IPS-NIHi7 (cell line): ENCODE data around the gene NFIB.

Experiments used
- DNase-seq: peaks from one replicate; pipeline ENCODE4 v3.0.0; 2012; ENCODE audit warnings: mixed read lengths; ENCODE audit errors: extremely low spot score

The NFIB gene

DNA sequence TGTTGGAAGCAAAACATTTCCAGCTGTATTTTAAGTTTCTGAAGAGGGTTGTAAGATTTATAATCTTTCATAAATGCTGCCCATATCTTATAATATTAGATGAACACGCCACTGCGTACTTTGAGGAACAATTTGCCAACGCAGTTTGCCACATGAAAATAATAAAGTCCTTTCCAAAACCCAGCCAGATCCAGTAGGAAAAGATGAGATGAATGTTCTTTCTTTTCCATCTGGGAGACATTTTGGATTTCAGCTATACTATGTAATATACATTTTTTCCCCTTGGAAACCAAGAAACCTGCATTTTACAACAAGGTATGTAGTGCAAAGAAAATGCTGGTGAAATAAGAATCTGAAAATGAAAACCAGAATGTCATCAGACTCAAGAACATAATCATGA, 125.4 kb downstream of the NFIB start:
- no peak for DNase-seq

DNA sequence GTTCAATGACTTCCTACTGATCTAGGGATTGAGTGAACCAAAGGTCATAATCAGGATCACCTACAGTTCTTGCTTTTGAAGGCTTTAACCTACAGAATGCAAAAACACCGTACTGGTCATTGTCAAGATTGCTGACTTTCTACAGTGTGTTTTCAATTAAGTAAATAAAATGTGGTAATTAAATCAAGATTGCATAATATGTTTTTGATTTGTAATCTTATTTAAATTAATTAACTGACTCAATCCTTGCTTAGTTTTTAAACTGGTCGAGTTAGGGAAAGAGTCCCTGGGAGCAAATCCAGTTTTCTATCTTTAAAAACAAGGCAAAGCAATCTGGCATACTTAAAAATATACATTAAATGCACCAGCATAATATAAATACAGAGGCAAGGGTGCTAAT, 125.9 kb downstream of the NFIB start:
- no peak for DNase-seq

DNA sequence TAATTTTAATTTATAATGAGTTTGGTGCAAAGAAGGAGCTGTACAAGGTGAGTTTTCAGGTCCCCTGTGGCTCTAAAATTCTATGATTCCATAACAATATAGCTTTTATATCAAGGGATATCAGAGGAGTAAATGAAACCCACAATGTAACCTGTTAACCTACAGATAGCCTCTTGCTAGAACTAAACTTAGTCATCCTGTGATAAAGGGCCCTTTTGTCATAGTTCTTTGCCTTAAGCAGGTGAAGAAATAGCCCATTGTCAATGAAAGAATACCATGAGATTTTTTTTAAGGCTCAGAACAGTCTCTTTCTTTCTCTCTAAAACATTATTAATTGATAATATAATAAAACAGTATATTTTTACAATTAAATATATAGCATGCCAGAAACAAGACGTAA, 127.8 kb downstream of the NFIB start:
- DNase-seq: no peak

DNA sequence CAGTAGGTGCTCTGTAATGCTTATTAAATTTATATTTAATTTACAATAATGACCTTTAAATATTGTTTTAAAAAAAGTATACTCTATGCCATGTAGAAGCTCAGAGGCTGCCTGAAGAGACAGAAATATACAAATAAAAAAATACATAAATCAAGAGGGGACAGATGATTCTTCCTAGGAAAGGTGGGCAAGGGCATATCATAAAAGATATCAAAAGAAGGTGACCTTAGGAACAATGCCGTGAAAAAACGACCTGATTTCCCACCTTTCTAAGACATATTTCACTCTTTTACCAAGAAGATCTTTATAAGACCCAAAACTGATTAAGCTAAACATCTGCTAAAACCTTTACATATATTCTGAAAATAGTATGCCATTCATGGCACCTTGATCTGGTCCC, 128.9 kb downstream of the NFIB start:
- DNase-seq: no peak

DNA sequence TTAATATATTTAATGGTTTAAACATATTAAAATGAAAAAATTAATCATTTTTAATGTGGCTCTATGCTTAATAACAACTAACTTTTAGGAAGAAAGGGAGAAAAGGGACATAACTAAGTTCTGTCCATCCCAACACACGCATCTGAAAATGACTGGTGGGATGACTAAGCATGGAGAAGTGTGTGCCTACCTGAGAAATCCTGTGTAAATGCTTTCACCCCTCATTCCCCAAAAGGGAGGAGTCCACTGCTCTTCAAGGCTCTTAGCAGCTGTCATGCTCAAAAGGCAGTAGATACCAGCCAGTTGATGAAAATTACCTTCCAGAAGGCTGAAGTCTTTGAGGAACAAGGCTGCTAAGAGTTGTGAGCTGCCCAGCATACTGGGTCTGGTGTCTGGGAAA, 130.9 kb downstream of the NFIB start:
- DNase-seq: no peak

DNA sequence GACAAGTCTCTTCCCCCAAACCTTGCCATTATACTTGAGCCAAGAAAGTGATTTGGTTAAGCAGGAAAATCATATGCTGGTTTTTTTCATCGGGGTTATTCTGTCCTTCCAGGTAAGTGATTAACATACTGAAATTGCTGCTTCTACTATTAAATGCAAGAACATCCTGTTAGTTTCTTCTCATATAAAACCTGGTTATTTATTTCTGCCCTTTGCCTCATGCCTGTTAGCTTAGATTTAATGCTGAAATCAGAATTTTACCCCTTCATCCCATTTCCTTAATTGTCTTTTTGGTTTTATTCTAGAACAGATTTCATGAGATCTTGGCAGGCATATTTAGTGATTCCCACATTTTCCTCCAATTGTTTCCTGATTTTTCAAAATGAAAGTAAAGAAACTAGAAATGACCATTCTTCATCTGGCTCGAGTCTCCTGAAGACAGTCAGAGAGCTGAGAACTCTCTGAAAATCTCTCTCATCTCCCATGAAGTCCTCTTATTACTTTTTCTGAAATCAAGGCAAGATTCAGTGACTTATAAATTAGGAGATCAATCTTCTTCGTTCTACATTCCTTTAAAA, 132.9 kb downstream of the NFIB start:
- no peak for DNase-seq

GRCh38 chr9:14180093-14180959, 133.6 kb downstream of the NFIB start:
- no peak for DNase-seq

DNA sequence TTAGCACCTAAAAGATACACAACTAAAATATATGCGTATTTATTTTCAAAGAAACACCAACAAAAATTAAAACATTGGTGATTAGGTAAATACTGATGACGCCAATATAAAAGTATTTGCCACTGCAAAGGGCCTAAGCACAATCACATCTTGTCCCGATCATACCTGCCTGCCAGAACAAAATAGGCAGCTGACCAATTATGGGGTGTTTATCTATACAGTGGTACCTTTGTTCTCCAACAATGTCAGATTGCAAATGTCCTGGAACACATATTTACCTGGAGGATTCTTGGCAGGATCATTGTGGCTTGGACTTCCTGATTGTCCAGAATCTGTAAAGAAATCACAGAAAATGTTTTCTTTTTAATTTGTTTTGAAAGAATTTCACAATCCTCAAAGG, 134.5 kb downstream of the NFIB start:
- DNase-seq: no peak

- no peak for DNase-seq
Observed at GRCh38 chr9:14175778-14176177, 138.2 kb downstream of the NFIB start.

GRCh38 chr9:14173713-14174112, 140.2 kb downstream of the NFIB start:
- DNase-seq: no peak

DNA sequence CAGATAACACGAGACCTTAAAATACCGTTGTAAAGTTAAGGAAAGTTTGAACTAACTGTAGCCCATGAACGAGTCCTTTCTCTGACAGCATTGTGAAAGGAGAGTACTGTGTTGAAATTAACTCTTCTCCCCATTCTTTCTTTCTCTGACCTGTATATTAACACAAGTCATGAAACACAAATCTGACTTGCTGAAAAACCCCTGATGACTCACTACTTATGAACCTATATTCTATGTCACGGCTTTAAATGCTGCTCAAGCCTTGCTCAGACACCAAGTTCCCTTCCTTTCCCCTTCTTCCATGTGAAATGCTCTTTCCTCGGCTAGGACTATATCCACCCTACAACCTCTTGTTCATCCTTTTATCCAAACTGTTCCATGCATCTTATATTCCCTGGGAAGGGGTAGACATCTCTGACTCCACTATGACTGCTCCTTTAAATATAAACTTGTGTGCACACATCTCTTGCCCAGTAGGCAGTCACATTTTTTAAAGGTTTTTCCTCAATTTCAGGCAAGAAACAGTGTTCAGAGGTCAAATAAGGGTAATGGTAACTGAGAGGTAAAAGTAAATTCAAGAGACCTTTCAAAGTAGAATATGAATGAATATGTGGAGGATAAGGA, 142.9 kb downstream of the NFIB start:
- DNase-seq: no peak

- no peak for DNase-seq
Observed at GRCh38 chr9:14170392-14170931, 143.5 kb downstream of the NFIB start.

DNA sequence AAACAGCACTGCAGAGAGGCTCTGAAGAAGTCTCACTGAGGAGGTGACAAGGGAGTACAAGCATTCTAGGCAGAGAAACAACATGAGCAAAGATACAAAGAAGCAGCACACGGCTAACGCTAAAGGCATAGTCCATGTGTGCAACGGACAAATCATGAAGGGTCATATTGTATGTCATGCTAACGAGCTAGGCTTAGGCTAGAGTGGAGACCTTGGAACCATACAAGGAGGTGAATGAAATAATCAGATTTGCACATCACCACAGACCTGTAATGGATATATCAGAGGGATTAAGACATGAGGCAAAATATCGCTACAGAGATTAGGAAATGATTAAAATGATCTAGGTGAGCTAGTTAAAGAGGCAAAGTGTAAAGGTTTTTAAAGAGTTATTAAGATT, 145.6 kb downstream of the NFIB start:
- no peak for DNase-seq

GRCh38 chr9:14165376-14166035, 148.4 kb downstream of the NFIB start:
- no peak for DNase-seq

GRCh38 chr9:14164908-14165307, 149.0 kb downstream of the NFIB start:
- DNase-seq: no peak

DNA sequence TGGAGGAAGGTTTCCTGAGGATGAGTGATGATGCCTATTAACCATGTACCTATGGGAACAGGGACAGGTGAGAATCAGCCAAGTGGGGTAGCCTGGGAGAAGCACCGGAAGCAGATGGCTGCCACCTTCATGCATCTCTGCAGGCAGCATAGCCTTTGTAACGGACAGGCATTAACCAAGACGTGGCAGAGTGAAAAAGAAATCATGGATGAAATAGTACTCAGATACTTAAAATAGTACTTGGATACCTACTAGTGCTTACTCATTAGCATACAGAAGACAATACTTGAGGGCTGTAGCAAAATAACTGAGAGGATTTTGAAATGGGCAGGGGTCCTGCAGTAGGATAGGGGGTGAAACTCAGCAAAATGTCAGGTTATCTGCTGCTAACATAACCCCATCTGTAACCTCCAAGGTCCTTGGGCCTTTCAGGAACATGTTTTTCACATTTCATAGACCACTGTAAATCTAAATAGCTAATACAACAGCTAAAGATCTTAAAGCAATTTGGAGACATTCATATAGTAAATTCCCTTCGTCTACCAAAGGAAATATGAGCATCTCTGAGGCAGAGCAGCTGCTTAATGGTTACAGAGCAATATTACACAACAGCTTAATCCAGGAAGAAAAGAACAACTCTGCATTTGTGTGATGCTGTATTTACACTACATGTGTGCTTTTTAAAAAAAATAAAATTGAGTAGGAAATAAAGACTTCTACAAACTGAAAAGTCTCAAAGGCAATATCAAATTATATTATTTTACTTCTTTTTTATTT, 154.3 kb downstream of the NFIB start:
- DNase-seq: no peak

- DNase-seq: no peak
Observed at GRCh38 chr9:14158916-14159315, 155.0 kb downstream of the NFIB start.

DNA sequence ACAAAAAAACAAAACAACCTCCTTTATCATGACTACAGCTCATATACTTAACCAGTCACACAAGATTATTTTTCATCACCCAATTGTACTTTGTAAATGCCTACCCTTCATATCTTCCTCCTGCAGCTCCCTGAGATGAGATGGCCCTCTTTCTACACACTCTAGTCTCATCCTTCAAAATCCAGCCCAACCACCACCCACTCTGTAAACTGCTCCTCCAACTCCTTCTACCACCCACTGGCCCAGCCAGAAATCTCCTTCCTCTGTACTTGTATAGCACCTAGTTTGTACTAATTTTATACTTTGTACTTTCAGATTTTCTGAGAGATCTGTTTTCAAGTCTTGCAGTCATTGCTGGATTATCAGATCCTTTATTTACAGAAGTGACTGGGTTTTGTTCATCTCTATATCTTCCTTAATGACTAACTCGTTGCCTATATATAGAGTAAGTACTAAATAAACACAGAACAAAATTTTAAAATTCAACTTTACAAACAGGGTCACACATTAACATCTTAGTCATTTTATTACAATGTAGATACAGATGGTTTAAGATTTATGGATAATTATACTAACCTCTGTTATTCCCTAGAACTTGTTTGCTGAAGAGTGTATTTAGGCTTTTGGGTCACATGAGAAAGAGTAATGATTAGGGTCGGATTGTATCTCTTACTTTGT, 155.7 kb downstream of the NFIB start:
- no peak for DNase-seq

DNA sequence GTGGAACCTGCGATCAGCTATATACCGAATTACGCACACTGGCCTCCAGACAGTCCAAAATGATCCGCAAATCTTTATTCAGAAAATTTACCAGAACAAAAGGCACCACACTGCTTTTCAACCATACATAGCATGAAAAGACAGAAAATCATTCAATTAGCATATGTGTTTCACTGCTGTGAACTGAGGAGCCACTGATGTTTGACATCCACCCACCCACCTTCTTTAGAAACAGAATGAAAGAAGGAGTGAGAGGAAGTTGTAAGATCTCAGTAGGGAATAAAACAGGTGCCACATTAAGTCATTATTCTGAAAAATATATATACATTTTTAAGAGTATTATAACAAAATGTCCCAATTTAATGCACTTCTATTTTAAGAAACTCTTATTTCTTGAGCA, 156.8 kb downstream of the NFIB start:
- DNase-seq: no peak

- DNase-seq: no peak
Observed at GRCh38 chr9:14156046-14156445, 157.9 kb downstream of the NFIB start.

DNA sequence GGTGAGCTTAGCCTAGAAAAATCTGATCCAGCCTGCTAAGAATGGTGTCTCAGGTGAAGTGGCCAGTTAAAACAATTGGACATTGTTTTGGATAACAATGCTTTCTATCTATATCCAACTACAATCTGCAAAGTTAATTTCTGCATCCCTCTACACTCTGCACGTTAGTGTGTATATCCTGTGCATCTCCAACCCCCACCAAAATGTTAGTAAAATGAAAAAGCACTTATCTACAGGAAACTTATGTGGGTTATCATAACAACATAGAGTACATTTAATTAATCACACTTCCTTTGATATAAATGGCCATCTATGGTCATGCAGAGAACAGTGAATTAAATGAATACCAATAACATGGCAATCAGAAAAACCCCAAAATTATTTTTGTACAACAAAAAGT, 158.7 kb downstream of the NFIB start:
- DNase-seq: no peak
